ENCODE results near the gene ARHGAP12.
"Not testable (repeated sequence)": the region's sequence is repeated elsewhere in the genome, so short reads cannot be mapped to it uniquely, and the experiment has no call there.

Gene ARHGAP12, protein sequence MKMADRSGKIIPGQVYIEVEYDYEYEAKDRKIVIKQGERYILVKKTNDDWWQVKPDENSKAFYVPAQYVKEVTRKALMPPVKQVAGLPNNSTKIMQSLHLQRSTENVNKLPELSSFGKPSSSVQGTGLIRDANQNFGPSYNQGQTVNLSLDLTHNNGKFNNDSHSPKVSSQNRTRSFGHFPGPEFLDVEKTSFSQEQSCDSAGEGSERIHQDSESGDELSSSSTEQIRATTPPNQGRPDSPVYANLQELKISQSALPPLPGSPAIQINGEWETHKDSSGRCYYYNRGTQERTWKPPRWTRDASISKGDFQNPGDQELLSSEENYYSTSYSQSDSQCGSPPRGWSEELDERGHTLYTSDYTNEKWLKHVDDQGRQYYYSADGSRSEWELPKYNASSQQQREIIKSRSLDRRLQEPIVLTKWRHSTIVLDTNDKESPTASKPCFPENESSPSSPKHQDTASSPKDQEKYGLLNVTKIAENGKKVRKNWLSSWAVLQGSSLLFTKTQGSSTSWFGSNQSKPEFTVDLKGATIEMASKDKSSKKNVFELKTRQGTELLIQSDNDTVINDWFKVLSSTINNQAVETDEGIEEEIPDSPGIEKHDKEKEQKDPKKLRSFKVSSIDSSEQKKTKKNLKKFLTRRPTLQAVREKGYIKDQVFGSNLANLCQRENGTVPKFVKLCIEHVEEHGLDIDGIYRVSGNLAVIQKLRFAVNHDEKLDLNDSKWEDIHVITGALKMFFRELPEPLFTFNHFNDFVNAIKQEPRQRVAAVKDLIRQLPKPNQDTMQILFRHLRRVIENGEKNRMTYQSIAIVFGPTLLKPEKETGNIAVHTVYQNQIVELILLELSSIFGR

DNA sequence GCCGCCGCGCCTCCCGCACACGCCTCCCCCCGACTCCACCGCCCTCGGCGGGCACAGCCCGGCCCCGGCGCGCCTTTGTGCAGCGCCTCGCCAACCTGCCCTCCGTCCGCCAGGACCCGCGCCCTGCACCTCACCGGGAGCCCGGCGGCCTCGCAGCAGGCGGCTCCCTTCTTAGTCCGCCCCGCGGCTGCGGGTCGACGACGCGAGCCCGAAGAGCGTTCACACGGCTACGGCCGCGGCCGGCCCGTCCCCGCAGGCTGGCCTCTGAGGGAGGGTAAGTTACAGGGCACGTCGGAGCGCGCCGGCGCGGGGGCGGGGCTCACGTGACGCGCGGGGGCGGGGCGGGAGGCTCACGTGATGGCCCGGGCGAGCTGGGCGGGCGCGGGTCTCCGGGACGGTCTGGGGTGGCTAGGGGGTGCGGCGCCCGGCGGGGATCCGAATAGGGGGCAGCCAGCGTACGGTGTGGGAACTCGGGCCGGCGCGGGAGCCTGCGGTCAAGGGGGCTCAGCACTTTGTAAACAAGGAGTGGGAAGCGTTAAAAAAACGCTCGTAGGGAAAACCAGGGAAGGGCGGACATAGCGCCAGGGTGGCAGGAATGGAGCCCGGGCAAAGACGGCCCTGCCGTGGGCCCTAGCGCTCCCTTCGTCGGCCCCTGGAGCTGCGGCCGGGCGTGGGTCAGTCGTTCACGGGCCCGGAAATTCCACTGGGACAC lies at the start of gene ARHGAP12:
Gene ARHGAP12 (minus strand): TSS at position 283 of the 712 bp plus-strand sequence. CDS start 19,976 bp downstream, outside the sequence.
- in situ Hi-C loops (cut with MboI; ENCODE audit: low pct_unique_long_range_greater_than_20kb, low sequenced_read_pairs): no loop called here
- peak; percentile 73 for DNase-seq

DNA sequence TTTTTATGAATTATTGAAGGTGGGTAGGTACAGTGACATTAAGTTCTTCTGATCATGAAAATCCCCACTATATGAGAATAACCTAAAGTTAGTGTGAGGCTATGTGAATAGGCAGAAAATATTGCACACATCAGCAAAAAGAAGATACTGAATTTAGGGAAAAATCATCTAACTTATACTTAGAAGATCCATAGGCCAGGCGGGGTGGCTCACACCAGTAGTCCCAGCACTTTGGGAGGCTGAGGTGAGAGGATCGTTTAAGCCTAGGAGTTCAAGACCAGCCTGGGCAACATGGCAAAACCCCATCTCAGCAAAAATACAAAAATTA lies 49.5 kb upstream of the ARHGAP12 start:
- DNase-seq: no peak
- in situ Hi-C loops (cut with MboI; ENCODE audit: low pct_unique_long_range_greater_than_20kb, low sequenced_read_pairs): no loop called here

DNA sequence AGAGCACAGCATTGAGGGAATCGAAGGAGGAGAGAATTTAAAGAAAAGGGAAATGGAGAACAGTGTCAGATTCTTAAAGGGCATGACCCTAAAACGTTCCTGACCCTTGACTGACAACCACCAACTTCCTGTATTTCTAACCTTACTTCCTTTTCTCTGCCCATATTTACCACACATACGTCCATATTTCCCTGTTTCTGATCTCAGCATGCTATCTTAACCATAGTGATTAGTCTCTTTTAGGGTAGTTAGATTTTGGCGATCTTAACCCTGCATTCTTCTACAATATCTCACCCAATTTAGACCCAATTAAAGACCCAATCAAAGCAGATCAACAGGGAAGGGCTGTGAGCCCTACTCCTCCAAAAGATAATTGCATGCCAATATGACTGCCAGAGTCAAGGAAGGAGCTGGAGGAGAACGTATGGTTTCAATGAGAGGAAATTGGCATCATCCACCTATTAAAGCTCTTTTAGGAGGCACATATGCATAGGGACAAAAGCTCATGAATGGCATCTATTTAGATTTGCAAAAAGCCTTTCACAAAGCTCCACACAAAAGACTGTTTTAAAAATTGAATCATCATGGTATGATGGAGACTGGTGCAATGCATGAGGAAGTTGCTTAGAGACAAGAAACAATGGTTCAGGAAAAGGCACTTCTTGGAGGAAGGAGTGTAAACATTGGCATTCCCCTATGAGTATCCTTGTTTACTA lies 49.0 kb upstream of the ARHGAP12 start:
- in situ Hi-C loops (cut with MboI; ENCODE audit: low pct_unique_long_range_greater_than_20kb, low sequenced_read_pairs): no loop called here
- peak; percentile 97 for DNase-seq

DNA sequence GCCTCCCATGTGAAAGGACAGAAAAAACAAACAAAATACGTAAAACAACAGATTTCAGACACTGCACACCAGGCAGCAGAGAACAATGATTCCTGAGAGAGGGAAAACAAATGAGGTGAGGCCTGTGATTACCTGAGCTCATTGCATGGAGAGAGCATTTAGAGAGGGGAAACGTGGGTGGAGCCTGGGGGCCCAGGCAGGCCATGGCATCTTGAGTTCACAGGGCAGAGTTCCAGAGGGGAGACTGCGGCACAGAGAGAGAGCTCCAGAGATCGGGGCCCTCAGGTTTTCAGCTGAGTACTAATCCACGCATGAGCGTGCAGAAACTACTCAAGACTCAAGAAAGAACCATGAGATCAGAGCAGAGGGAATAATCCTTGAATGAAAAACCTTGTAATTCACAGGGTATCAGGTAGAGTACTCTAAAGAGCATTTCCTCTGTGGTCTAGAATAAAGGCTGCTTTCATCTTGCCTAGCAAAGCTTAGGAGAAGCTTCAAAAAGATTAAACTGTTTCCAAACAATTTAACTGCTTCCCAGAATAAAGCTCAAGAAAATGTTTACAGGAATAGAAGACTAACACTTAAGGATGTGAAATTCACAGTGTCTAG lies 46.6 kb upstream of the ARHGAP12 start:
- DNase-seq: no peak
- in situ Hi-C loops (cut with MboI; ENCODE audit: low pct_unique_long_range_greater_than_20kb, low sequenced_read_pairs): no loop called here

DNA sequence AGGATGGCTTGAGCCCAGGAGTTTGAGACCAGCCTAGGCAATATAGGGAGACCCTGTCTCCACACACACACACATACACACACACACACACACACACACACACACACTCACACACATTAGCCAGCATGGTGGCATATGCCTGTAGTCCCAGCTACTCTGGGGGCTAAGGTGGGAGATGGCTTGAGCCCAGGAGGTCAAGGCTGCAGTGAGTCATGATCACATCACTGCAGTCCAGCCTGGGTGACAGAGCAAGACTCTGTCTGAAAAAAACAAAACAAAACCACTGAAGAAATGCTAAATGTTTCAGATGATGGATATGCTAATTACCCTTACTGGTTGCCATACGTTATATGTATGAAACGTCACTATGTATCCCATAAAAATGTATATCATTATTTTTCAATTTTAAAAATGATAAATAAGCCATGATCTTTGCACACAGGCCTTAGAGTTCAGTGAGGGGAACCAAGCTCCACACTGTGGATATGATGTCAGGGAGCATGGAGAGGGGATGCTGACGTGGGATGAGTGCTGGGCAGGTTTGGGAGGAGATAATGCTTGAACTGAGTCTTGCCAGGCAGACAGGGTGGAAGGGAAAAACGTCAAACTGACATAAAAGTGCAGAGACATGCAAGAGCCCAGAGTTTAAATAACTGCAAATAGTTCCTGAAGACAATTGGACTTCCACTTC lies 45.9 kb upstream of the ARHGAP12 start:
- DNase-seq: no peak

DNA sequence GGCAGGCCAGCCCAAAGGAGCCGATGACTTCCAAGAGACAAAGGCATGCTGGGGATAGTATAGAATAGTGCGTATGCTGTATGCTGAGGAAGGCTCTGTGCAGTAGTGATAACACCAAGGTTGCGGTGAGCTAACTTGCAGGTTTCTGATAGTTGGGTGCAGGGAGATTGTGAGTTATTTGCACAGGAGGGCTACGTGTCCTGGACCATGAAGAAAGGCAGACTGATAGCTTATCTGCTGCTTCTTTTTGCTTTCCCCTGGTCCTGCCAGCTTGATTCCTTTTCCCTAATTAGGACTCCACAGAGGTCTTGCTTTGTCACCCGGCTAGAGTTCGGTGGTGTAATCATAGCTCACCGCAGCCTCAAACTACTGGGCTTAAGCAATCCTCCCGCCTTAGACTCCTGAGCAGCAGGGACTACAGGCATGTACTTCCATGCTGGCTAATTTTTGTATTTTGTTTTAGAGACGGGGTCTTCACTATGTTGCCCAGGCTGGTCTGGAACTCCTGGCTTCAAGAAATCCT lies 43.9 kb upstream of the ARHGAP12 start:
- in situ Hi-C loops (cut with MboI; ENCODE audit: low pct_unique_long_range_greater_than_20kb, low sequenced_read_pairs): no loop called here
- DNase-seq: no peak

More for the DNA sequence above, 45.9 kb upstream of the ARHGAP12 start:
- in situ Hi-C loops (cut with MboI; ENCODE audit: low pct_unique_long_range_greater_than_20kb, low sequenced_read_pairs): no loop called here

DNA sequence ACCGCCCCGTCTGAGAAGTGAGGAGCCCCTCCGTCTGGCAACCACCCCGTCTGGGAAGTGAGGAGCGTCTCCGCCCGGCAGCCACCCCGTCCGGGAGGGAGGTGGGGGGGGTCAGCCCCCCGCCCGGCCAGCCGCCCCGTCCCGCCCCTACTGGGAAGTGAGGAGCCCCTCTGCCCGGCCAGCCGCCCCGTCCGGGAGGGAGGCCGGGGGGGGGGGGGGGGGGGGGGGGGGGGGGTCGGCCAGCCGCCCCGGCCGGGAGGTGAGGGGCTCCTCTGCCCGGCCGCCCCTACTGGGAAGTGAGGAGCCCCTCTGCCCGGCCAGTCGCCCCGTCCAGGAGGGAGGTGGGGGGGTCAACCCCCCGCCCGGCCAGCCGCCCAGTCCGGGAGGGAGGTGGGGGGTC lies 41.2 kb upstream of the ARHGAP12 start:
- in situ Hi-C loops (cut with MboI; ENCODE audit: low pct_unique_long_range_greater_than_20kb, low sequenced_read_pairs); DNase-seq: not testable (repeated sequence)

DNA sequence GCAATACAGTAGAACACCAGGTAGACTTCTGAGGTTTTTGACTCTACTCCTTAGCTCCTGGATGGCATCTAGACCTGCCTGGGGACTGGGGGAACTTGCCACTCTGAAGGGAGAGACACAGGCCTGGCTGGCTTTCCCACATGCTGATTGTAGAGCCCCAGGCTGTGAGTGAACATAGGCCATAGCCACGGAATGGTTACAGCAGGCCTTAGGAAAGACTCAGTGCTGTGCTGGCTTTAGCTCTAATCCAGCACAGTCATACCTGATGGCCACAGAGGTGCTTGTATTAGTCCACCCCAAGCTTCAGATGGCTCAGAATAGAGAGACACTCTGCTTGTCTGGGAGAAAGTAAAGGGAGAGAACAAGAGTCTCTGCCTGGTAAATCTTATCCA lies 35.0 kb upstream of the ARHGAP12 start:
- DNase-seq: no peak
- in situ Hi-C loops (cut with MboI; ENCODE audit: low pct_unique_long_range_greater_than_20kb, low sequenced_read_pairs): no loop called here

DNA sequence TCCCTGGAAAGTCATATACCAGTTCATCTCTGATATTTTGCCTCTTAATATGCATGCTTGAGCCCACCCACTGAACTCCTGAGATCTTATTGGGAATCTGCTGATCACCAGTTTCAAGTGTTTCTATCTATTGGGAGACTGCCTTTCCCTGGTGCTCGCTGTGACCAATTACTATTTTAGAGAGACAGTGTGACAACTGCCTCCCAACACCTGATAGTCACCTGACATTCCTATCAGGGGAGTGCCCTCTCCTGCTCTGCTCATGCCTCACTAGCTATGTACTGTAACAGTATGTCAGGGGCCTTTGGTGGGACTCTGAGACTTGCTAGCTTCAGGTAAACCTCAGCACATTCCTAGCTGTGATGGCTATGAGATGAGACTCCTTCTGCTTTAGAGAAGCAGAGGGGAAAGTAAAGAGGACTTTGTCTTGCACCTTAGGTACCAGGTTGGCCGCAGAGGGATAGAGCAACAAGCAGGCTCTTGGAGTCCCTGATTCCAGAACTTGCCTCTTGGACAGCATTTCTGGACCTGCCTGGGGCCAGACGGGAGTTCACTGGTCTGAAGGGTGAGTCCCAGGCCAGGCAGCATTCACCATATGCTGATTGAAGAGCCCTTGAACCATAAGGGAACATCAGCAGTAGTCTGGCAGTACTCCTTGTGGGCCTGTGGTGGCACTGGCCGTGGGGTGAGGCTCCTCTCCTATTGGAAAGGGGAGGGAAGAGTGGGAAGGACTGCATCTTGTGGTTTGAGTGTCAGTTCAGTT lies 34.4 kb upstream of the ARHGAP12 start:
- in situ Hi-C loops (cut with MboI; ENCODE audit: low pct_unique_long_range_greater_than_20kb, low sequenced_read_pairs): no loop called here

DNA sequence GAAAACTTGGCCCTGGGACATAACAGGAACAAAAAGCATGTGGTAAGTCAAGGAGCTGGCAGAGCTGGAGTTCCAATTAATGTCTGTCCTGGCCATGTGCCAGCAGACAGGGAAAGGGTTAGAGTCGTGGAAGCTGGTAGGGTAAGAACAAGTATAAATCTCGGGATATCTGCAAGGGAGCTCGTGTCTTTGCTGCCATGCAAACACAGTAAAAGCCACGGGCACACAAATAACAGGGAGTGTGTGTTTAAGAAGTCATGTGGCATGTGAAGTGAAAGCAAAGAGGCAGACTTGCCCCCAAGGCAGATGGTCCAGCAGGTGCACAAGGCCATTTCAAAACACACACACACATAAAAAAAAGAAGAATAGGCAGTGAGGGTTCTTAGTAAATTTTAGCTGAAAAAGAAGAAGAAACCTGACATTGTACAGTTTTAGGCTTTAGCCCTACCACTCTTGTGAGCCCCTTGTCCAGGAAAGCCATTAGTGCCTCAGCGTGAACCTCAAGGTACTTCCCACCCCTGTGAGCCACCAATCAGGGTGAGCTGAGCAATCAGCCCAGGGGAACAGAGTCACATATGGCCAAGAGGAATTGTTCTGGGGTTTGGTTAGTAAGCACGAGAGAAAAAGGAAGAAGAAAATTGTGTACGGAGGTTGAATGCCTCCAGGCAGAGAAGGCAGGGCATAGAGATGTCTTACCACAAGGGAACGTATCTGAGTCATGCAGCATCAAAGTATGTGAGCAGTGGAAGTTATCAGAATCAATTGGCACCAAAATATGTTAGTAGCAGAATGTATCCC lies 32.8 kb upstream of the ARHGAP12 start:
- DNase-seq: no peak
- in situ Hi-C loops (cut with MboI; ENCODE audit: low pct_unique_long_range_greater_than_20kb, low sequenced_read_pairs): no loop called here

More for the DNA sequence above, 34.4 kb upstream of the ARHGAP12 start:
- DNase-seq: no peak

DNA sequence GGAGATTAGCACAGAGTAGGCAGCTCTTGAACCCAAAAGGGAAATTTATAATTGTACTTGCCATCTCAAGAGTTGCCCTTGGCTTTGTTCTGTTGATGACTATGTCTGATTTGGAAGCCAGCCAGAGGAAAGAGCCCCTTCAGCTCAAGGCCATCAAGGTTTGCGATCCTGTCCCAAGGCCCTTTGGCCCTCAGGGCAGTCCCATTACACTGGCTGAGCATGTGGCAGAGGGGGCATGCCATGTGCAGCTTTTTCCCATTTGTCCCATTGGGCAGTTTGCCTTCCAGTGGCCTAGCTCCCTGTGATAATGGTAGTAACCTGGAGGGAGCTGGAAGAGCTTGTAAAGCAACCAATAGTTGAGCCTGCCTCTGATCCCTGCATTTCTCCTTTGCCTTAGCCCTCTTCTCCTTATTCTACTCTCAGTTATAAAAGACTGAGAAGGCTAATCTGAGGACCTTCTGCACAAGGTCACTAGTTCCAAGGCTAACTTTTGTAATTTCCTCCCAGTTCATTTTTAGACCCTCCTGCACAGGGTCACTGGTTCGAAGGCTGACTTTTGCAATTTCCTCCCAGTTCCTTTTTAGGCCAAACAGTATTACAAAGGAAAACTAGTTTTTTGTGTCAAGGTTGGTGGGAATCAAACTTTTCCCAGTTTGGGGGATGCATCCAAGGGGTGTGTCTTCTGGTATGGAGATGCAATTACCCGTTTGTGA lies 31.0 kb upstream of the ARHGAP12 start:
- no peak for DNase-seq
- in situ Hi-C loops (cut with MboI; ENCODE audit: low pct_unique_long_range_greater_than_20kb, low sequenced_read_pairs): no loop called here

DNA sequence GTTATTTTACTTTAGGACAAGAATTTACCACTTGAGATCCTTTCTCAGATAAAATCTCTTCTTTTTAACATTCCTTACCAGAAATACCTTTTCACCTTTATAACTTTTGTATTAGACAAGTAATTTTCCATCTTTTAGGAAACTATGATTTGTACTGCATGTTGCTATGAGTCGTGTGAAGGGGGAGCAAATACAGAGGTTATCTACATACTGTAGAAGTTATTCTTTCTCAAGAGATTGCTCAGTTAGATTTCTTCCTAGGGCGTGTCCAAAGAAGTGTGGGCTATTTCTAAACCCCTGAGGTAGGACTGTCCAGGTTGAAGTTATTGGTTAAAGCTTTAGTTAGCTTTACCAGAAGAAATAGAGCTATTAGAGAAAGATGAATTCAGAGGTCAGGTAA lies 30.2 kb upstream of the ARHGAP12 start:
- no peak for DNase-seq

DNA sequence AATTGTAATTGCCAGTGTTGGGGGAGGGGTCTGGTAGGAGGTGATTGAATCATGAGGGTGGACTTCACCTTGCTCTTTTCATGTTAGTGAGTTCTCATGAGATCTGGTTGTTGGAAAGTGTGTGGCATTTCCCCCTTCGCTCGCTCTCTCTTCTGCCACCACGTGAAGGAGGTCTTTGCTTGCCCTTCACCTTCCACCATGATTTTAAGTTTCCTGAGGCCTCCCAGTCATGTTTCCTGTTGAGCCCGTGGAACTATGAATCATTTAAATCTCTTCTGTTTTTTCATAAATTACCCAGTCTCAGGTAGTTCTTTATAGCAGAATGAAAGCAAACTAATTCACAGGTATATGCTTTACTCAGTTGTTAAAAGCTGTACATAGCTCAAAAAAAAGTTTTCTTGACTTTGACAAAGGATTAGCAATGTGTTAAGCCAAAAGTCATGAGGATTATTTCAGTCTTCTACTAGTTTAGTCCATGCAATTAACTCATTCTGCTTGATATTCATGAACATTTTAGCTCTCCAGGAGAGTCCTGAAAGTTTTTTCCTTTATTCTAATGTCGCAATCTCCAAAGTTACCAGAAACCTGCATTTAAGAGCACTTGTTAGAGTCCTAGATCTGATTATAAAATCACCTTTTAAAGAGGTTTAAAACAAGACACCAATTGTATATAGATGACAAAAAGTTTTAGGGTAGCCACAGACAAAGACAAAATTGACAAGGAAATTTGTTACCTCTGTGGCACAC lies 27.7 kb upstream of the ARHGAP12 start:
- DNase-seq: no peak
- in situ Hi-C loops (cut with MboI; ENCODE audit: low pct_unique_long_range_greater_than_20kb, low sequenced_read_pairs): no loop called here

More for the DNA sequence above, 30.2 kb upstream of the ARHGAP12 start:
- in situ Hi-C loops (cut with MboI; ENCODE audit: low pct_unique_long_range_greater_than_20kb, low sequenced_read_pairs): no loop called here

DNA sequence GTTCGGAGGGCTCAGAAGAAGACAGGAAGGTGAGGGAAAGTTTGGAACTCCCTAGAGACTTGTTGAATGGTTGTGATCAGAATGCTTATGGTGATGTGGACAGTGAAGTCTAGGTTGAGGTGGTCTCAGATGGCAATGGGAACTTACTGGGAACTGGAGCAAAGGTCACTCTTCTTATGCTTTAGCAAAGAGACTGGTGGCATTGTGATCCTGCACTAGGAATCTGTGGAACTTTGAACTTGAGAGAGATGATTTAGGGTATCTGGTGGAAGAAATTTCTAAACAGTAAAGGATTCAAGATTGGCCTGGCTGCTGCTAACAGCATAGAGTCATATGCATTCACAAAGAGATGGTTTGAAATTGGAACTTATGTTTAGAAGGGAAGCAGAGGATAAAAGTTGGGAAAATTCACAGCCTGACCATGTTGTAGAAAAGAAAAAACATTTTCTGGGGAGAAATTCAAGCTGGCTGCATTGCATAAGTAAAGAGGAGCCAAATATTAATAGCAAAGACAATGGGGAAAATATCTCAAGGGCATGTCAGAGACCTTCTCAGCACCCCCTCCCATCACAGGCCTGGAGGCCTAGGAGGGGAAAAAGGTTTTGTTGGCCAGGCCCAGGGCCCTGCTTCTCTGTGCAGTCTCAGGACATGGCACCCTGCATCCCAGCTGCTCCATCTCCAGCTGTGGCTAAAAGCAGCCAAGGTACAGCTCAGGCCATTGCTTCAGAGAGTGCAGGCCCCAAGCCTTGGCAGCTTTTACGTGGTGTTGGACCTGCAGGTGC lies 26.0 kb upstream of the ARHGAP12 start:
- in situ Hi-C loops (cut with MboI; ENCODE audit: low pct_unique_long_range_greater_than_20kb, low sequenced_read_pairs): no loop called here
- no peak for DNase-seq

DNA sequence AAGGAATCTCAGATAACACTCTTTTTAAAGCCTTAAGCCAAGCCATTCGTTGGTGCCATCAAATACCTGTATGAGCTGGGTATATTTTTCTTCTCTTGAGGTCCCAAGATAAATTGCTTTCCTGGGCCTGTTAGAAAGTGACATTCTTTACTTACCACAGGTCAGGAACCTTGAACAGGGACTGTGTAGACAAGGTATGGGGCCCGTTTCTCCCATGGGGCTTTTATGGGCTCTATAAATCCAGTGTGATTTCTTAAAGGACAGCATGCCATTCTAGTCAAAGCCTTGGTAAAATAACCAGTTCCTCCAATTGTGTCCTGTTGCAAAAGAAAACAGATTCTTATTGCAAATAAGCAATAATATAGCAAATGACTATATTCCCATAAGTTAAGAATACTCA lies 24.8 kb upstream of the ARHGAP12 start:
- in situ Hi-C loops (cut with MboI; ENCODE audit: low pct_unique_long_range_greater_than_20kb, low sequenced_read_pairs): no loop called here
- no peak for DNase-seq
